HG02943 (cell line): ENCODE results near the gene SOX11.
"Not testable (repeated sequence)": the region's sequence is repeated elsewhere in the genome, so short reads cannot be mapped to it uniquely, and the experiment has no call there.

Experiments used
- ATAC-seq: cut with Tn5 transposase; IDR thresholded peaks from one replicate; pipeline ENCODE4 v1.9.1; 2021; ENCODE audit warnings: mild to moderate bottlenecking, low read depth, moderate library complexity; ENCODE audit not compliant: unreplicated experiment

The SOX11 gene

GRCh38 chr2:5691985-5692529 is at the start of gene SOX11:
Gene SOX11, plus strand, starts transcription at chr2:5692384. Its CDS starts 338 bp downstream, at chr2:5692722.
- no peak for ATAC-seq

- ATAC-seq: not testable (repeated sequence)
These were observed 39.5 kb upstream of the SOX11 start for GRCh38 chr2:5652734-5653133.

DNA sequence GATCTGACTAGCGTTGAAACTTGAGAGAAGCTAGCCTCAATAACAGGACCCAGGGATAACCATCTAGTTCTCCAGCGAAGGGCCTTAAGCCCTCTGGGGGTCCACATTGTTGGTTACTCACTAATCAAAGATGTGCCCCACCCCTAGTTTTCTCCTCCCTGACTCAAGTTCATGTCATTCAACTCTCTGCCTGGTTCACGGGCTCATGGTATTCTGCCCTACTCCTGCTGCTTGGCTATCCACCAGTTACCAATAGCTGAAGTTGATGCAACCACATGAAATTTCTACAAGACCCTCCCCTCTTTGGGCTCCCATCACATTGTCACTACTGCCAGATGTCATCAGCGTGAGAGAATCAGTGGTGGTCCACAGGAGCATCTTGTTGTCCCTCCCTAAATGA is 38.4 kb upstream of the SOX11 start:
- ATAC-seq: not testable (repeated sequence)

DNA sequence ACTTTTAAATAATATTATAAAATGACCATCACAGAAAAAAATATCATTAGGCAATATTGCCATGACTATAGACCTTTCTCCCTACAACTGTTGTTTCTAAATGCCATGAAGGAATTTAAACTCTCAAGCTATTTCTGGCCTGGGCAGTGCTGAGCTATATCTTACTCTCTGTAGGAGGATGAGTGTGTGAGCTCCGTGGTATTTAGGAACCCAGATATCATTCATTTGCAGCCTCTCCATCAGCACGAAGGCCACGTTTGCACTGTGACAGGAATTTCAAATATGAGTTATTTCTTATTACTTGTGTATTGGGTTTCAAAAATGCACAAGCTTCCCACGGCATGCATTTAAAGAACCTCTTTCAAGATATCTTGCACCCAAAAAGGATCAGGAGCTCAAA is 35.0 kb upstream of the SOX11 start:
- ATAC-seq: no peak

DNA sequence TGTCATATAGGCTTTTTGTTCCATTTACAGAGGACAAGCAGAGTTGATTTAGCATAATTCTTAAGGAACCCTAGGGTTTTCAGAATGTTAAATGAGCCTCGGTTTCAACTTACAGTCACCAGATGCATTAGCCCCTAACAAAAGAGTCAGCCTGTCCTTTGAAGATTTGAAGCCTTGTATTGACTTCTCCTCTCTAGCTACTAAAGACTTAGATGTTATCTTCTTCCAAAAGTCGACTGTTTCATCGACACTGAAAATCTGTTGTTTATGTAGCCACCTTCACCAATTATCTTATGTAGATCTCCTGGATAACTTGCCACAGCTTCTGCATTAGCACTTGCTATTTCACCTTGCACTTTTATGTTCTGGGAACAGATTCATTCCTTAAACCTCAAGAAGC is 31.6 kb upstream of the SOX11 start:
- no peak for ATAC-seq

- no peak for ATAC-seq
These were observed 30.8 kb upstream of the SOX11 start for GRCh38 chr2:5661362-5661761.

- ATAC-seq: no peak
These were observed 27.9 kb upstream of the SOX11 start for GRCh38 chr2:5664278-5664681.

DNA sequence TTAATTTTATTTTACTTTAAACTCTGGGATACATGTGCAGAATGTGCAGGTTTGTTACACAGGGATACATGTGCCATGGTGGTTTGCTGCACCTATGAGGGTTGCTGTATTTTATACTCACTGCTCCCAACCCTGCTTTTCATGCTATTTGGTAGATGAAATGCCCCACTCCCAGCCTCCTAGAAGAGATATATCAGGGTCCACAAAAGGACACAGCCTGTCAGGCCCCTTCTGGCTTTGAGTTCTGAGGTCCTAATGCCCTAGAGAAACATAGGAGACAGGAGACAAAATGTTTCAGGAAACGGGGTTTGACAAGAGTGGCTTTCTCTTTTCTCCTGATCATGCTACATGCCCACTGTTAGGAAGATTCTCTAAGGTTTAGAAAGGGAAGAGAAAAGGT is 27.1 kb upstream of the SOX11 start:
- no peak for ATAC-seq

- no peak for ATAC-seq
These were observed 25.4 kb upstream of the SOX11 start for GRCh38 chr2:5666798-5667197.

DNA sequence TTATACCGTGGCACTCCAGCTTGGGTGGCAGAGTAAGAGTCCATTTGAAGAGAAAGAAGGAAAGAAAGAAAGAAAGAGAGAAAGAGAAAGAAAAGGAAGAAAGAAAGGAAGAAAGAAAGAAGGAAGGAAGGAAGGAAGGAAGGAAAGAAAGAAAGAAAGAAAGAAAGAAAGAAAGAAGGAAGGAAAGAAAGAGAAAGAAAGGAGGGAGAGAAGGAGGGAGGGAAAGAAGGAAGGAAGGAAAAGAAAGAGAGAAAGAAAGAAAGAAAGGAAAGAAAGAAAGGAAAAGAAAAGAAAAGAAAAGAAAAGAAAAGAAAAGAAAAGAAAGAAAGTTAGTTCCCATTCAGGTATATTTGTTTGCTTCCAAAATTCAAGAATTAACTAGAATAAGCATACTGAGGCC is 24.5 kb upstream of the SOX11 start:
- ATAC-seq: not testable (repeated sequence)

- ATAC-seq: no peak
These were observed 23.4 kb upstream of the SOX11 start for GRCh38 chr2:5668682-5669250.

GRCh38 chr2:5672749-5673144 is 19.4 kb upstream of the SOX11 start:
- no peak for ATAC-seq

DNA sequence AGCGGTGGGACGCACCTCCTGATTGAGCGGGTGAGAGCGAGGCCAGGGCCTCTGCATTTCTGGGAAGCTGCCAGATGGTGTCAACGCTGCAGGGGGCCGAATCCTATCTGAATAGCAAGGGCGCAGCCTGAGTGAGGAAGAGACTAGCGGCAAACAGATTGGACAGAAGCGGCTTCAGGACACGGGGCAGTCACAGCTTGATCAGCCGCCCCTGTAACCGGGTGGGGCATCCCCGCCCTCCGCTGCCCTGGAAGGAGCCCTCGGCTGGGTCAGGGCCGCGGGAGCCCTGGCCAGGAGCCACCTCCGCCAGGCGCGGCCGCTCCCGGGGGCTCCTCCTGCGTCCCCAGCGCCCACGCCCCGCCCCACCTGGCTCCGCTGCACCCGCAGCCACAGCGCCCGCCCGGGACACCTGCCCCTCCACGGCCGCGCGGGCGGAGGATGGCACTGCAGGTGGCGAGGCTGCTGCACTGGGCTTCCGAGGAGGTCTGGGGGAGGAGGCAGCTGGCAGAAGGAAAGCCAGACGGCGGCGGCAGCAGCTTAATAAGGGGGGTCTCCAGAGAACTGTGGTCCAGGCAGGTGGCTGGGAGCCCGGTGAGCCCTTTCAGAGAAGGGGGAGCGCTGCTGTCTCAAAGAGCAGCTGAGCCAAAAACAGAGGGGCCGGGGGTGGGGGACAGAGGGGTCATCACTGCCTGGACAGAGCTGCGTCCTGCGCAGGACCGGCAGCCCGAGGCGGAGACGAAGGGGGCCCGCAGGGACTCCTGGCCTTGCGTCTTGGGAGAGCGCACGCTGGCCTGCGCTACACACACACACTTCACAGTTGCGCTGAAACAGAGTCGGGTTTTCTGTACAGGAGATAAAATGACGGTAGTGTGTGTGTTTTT is 18.8 kb upstream of the SOX11 start:
- no peak for ATAC-seq

DNA sequence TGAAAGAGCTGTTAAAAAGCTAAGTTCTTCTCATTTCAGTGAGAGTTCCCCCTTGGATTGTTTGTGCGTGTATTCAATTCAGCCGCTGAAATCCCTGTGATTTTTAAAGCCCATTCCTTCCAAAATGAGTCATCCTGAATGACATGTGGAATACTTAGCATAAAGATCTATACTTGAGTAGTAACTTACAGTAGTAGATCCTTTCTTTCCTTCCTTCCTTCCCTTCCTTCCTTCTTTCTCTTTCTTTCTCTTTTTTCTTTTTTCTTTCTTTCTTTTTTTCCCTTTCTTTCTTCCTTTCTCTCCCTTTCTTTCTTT is 18.2 kb upstream of the SOX11 start:
- ATAC-seq: no peak

- no peak for ATAC-seq
These were observed 15.1 kb upstream of the SOX11 start for GRCh38 chr2:5677133-5677532.

DNA sequence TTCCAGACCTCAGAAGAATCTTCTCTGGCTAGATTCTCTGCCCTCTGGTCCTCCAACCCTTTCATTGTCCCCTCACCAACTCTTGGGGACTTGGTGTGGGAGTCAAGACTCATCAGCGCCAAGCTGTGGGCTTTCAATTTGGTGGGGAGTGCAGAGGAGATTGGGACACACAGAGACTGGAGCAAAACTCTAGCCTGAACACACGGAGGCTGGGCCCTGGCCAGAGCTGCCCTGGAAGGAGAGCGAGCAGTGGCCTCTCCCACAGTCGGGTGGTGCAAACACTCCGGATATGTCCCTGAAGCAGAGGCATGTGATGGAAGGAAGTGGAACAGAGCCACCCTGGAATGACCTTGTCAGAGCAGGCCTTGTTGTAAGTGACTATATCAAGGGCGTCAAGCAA is 8.7 kb upstream of the SOX11 start:
- no peak for ATAC-seq

DNA sequence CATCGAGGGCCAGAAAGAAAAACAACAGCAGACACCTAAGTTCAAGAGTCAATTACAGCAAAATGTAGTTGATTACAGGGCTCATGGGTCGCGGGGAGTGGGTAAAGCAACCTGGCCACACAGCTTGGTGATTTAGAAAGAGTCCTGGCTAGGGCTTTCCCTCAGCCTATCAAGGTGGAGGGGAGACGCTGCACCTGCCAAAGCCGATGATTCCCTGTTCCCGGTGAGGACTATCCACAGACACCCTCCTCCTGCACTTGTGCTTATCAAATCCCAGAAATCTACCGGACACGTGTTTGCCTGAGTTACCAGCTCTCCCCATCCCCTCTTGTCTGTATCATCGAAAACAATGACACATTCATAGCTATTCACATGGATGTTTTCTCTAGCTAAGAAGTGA is 7.0 kb upstream of the SOX11 start:
- no peak for ATAC-seq

- ATAC-seq: no peak
These were observed 6.1 kb upstream of the SOX11 start for GRCh38 chr2:5686068-5686467.

GRCh38 chr2:5686536-5686935 is 5.6 kb upstream of the SOX11 start:
- ATAC-seq: no peak

DNA sequence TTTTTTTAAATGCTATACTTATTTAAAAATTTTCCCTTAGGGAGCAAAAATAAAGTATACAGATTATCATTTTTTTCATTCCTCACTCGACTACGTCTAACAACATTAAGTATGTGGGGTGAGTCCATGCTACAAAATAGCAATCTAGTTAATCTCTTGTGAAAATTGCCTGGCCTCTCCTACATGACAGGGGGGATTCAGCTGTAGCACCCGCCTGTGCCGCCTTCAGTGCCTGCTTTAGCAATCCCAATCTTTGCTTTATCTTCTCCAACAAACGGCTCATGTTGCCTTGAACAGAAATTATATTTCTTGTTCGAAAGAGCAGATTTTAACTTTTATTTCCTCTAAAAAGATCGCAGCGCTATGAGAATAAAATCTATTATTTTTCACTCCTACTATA is 2.4 kb upstream of the SOX11 start:
- no peak for ATAC-seq

- ATAC-seq: no peak
These were observed 1.9 kb upstream of the SOX11 start for GRCh38 chr2:5690286-5690685.

DNA sequence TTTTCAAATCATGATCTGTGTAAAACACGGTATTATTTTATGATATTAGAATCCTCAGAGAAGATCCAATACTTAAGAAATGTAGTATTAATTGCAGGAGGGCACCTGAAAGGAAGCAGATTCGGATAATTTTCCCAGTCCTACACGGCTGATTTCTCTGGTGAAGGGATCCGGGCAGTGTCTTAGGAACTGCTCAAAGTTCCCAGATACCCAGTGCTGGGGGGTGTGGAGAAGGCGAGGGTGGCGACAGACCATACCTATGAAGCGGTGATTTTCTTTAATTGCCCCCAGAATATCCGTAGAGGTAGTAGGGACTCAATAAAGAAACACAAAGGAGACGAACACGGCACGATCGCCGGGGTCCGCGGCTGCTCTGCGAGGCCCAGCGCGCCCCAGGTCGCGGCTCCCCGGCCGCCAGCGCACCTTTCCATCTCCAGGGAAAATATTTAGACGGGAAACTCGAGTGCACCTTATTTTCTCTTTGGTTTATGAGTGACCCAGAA is 1.4 kb upstream of the SOX11 start:
- no peak for ATAC-seq
